CD4-positive, alpha-beta T cell treated with Interleukin-4 for 1 hour (primary cell): ENCODE data around the gene HIBADH.

Experiments
- DNase-seq, 2 donors: peaks; one replicate each; pipeline ENCODE4 v3.0.0-alpha.2; 2020 to 2022

Gene HIBADH

GRCh38 chr7:27662490-27663205, at the start of gene HIBADH:
Gene HIBADH (minus strand): TSS chr7:27662883. CDS start chr7:27662788, 95 bp downstream.
- DNase-seq = peak; percentile 98 to 99

- DNase-seq = no peak
Observed at GRCh38 chr7:27712217-27712616, 49.5 kb upstream of the HIBADH start.

- no peak for DNase-seq
Observed at GRCh38 chr7:27709137-27710075, 46.7 kb upstream of the HIBADH start.

DNA sequence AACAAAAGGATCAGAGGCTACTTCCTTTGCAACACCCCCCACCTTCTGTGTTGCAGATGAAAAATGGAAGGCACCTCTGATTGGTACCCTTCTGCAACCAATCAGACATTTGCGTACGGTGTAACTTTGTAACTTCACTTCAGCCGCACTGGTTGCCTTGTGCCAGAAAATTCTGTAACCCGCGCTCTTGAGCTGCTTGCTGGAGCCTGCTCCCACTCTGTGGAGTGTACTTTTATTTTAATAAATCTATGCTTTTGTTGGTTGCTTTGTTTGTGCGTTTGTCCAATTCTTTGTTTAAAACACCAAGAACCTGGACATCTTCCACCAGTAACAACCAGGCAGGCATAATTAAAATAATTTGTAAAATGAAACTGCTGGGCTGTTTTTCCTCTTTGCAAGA, 45.8 kb upstream of the HIBADH start:
- no peak for DNase-seq

DNA sequence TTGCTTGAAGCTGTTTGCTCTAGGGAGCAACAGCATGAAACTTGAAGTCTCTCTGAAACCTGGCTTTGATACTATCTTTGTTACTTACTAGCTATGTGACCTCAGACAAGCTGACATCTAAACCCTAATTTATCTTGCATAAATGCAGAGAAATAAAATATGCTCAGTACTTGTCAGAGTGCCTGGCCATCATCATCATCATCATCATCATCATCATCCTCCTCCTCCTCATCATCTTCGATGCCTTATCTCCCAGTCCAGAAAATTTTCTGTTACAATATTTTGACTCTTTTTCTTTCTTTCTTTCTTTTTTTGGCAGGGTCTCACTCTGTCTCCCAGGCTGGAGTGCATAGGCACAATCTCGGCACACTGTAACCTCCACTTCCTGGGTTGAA, 42.5 kb upstream of the HIBADH start:
- DNase-seq = no peak

GRCh38 chr7:27704422-27705199, 41.9 kb upstream of the HIBADH start:
- no peak for DNase-seq

- DNase-seq = no peak
Observed at GRCh38 chr7:27703181-27703580, 40.5 kb upstream of the HIBADH start.

GRCh38 chr7:27700501-27700900, 37.8 kb upstream of the HIBADH start:
- no peak for DNase-seq

GRCh38 chr7:27699751-27700150, 37.1 kb upstream of the HIBADH start:
- DNase-seq = no peak

DNA sequence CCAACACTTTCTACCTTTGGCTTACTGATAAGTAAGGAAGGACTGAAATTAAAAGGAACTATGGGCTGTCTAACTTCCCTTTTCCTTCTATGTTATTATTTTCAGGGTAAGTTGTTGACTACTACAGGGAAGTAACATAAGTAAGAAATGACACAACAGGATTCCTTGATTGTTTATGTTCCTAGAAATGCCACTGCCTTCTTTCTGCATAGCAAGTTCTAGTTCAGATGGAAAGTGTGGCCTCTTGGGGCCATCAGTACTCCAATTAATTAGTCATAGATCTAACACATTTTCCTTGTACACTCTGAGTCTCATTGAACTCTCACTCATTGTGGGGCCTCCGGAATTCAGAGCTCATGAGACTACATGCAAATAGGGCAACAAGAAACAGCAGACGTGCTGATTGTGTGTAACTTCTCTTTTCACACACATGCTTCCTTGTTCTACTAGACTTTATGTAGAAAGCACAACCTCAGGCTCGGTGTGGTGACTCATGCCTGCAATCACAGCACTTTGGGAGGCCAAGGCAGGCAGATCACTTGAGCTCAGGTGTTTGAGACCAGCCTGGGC, 35.3 kb upstream of the HIBADH start:
- DNase-seq = peak; percentile 5 to 64

GRCh38 chr7:27695096-27695495, 32.4 kb upstream of the HIBADH start:
- no peak for DNase-seq

- DNase-seq = no peak
Observed at GRCh38 chr7:27693794-27694193, 31.1 kb upstream of the HIBADH start.

- DNase-seq = no peak
Observed at GRCh38 chr7:27690649-27691048, 28.0 kb upstream of the HIBADH start.

GRCh38 chr7:27689591-27690164, 27.0 kb upstream of the HIBADH start:
- DNase-seq = peak in 1 of 2 donors; percentile 6

DNA sequence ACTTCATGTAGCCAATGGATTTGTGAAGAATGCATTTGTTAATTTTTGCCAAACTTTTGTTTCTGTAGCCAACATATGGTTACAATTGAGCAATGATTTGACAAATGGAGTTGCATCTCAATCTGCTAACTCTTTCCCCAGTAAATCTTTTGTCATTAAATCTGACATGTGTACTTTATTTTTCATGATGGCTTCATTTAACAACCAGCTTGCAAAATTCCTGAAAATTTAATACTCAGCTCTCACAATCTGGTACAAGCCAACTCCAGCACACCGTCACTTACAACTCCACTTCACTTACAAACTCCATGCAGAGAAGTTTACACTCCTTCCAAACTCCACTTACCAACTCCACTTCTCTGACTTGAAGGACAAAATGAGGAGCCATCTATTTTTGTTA, 26.5 kb upstream of the HIBADH start:
- DNase-seq = no peak

DNA sequence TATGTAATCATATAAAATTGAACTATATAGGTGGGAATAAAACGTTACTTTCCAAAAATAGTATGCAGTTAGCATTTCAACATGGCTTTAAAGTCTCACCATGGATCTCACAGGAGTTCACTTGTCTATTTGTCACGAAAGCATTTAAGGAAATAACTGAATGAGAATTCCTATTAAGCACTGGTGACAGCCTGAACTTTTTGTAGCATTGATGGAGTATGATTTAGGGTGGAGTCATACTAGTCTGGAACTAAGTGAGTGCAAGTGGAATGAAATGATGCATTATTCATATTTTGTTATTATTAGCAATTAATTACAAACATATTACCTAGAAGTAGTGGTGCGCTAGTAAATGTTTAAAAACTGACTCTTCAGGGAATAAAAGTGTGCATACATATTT, 26.0 kb upstream of the HIBADH start:
- no peak for DNase-seq

- no peak for DNase-seq
Observed at GRCh38 chr7:27688056-27688455, 25.4 kb upstream of the HIBADH start.

DNA sequence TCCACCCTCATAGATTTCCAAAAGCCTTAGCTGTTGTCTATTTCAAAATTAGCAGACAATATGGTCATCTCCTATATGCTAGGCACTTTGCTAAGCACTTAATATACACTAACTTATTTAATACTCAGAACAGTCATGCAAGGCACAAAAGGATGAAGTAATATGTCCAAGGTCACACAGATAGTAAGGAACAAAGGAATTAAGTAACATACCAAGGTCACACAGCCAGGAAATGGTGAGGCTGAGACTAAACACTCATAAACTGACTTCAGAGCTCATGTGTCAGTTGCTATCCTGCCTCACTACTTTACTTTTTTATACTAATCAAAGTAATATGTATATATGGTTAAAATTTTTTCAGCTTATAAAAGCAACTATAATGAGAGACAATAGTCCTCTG, 23.6 kb upstream of the HIBADH start:
- no peak for DNase-seq

DNA sequence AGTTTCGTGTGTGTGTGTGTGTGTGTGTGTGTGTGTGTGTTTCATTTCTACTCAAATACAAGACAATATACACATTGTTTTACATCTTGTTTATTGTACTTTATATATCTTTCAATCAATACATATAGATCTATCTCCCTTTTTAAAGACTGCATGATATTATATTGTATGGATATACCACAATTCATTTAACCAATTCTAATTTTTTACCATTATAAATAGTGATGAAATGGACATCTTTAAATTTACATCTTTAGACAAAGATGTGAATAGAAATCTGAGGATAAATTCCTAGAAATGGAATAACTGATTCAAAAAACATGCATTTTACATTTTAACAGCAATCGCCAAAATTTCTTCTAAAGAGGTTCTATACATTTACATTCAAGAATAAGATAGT, 23.2 kb upstream of the HIBADH start:
- no peak for DNase-seq

DNA sequence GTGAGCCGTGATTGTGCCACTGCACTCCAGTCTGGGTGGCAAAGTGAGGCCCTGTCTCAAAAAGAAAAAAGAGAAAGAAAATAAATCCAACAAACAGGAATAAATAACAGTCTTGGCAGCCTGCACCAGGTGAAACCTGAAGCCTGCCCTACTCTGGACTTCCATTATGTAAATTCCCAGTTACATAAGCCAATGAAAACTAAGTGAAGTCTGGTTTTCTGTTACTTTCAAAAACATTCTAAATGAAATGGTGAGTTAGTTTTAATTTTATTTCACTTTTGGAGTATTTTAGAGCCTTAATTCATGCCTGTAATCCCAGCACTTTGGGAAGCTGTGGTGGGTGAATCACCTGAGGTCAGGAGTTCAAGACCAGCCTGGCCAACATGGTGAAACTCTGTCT, 22.5 kb upstream of the HIBADH start:
- no peak for DNase-seq

DNA sequence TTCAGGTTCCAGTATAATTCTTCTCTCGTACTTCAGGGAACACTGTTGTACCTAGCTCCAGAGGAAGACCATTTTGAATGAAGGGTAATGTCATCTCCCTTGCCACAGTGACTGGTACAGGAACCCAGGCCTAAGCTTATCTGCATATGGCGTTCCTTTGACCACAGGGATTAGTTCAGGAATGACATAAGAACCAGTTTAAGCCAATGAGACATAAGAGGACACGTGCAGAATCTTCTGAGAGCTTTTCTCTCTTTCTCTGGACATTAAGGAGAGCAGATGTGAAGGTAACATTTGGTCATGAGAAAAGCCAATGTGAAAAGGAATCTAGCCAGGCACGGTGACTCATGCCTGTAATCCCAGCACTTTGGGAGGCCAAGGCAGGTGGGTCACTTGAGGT, 21.8 kb upstream of the HIBADH start:
- DNase-seq = no peak

GRCh38 chr7:27680610-27681009, 17.9 kb upstream of the HIBADH start:
- no peak for DNase-seq
